Thoracic aorta (tissue), 2 donors: Measurements from ENCODE around the gene C1orf174. TPM values are rescaled to one million over a fixed set of nuclear protein-coding genes. Genes with fewer than 3 reads are reported as not detected.

Source experiments
- ATAC-seq: fragments of 150-250 bp; one replicate; pipeline ENCODE4 v1.8.0; 2017; ENCODE audit warnings: low read depth; ENCODE audit not compliant: insufficient number of reproducible peaks, low FRiP score
- DNase-seq: peaks from one replicate; pipeline ENCODE4 v3.0.0-alpha.2; 2020; ENCODE audit warnings: low spot score
- H3K27ac ChIP-seq, 2 donors: fragments of 200-600 bp; sonication (generic); 1 replicate in 1 of 2; 2 replicates in 1 of 2; pipeline ENCODE4 v1.5.1; 2016; ENCODE audit warnings: mild to moderate bottlenecking in 2 of 2, moderate library complexity in 2 of 2
- H3K27me3 ChIP-seq: fragments of 200-600 bp; sonication (generic); replicated peaks from 2 replicates; pipeline ENCODE4 v1.6.0; 2016; ENCODE audit warnings: mild to moderate bottlenecking; ENCODE audit not compliant: insufficient read depth
- H3K36me3 ChIP-seq: fragments of 200-600 bp; sonication (generic); one replicate; pipeline ENCODE4 v1.5.1; 2016
- H3K4me1 ChIP-seq, 2 donors: fragments of 200-600 bp; sonication (generic); 1 replicate in 1 of 2; 2 replicates in 1 of 2; pipeline versions ENCODE4 v1.5.1 to v1.6.0; 2016; ENCODE audit warnings: low read depth in 2 of 2, mild to moderate bottlenecking in 1 of 2; ENCODE audit not compliant: control insufficient read depth in 1 of 2
- H3K4me3 ChIP-seq: fragments of 200-600 bp; sonication (generic); 2 replicates; pipeline ENCODE4 v1.5.1; 2016; ENCODE audit warnings: mild to moderate bottlenecking
- H3K9me3 ChIP-seq: fragments of 200-600 bp; sonication (generic); 2 replicates; pipeline ENCODE4 v1.5.1; 2016
- CTCF ChIP-seq: fragments of 200-600 bp; sonication (generic); IDR thresholded peaks from one replicate; pipeline ENCODE4 v1.5.1; 2019; ENCODE audit warnings: antibody characterized with exemption
- total RNA-seq, 2 donors: library from RNA; depleted of rRNA; stranded (reverse); fragments of >200 nt; gene quantifications; one replicate each; pipeline versions ENCODE4 v1.1.0 to v1.2.3, GENCODE V29; 2016

The C1orf174 gene
- total RNA-seq, 2 donors from 2014 or later = 15.3 to 19.0 TPM

GRCh38 chr1:3924825-3925220, 24.8 kb upstream of the C1orf174 start:
- Histone ChIP-seq H3K27me3 (no peaks in the 10 kb centered on the region), H3K4me3 (no peak overlapping the region), H3K36me3 (no peaks in the 10 kb centered on the region), H3K9me3 (no peaks in the 10 kb centered on the region), H3K27ac (no peak overlapping the region), H3K4me1 (no peaks in the 10 kb centered on the region)
- ATAC-seq (no peak), DNase-seq (no peak)
- TF ChIP-seq CTCF = no peak

- Histone ChIP-seq H3K4me3 (no peak overlapping the region), H3K27ac (no peak overlapping the region), H3K36me3 (no peaks in the 10 kb centered on the region), H3K4me1 (no peaks in the 10 kb centered on the region), H3K9me3 (no peaks in the 10 kb centered on the region), H3K27me3 (no peaks in the 10 kb centered on the region)
- no peak for TF ChIP-seq CTCF
- no peak for ATAC-seq
- DNase-seq = no peak
These were observed 24.2 kb upstream of the C1orf174 start for GRCh38 chr1:3924186-3924824.

- Histone ChIP-seq H3K27me3 (no peaks in the 10 kb centered on the region), H3K4me3 (no peak overlapping the region), H3K27ac (no peak overlapping the region), H3K9me3 (no peaks in the 10 kb centered on the region), H3K36me3 (no peaks in the 10 kb centered on the region), H3K4me1 (no peaks in the 10 kb centered on the region)
- DNase-seq (no peak), ATAC-seq (no peak)
- no peak for TF ChIP-seq CTCF
These were observed 23.5 kb upstream of the C1orf174 start for GRCh38 chr1:3923378-3924185.

- no peak for TF ChIP-seq CTCF
- no peaks in the 10 kb centered on the region for H3K36me3 ChIP-seq
- no peaks in the 10 kb centered on the region for H3K9me3 ChIP-seq
- ATAC-seq (no peak), DNase-seq (no peak)
- no peak overlapping the region for H3K27ac ChIP-seq
- H3K4me1 ChIP-seq = no peaks in the 10 kb centered on the region
- no peak overlapping the region for H3K4me3 ChIP-seq
- H3K27me3 ChIP-seq = no peaks in the 10 kb centered on the region
These were observed 22.8 kb upstream of the C1orf174 start for GRCh38 chr1:3922851-3923250.

- no peaks in the 10 kb centered on the region for H3K4me1 ChIP-seq
- no peaks in the 10 kb centered on the region for H3K27me3 ChIP-seq
- no peak overlapping the region for H3K27ac ChIP-seq
- TF ChIP-seq CTCF = no peak
- H3K4me3 ChIP-seq = no peak overlapping the region
- H3K9me3 ChIP-seq = no peaks in the 10 kb centered on the region
- ATAC-seq (no peak), DNase-seq (no peak)
- H3K36me3 ChIP-seq = no peaks in the 10 kb centered on the region
These were observed 22.2 kb upstream of the C1orf174 start for GRCh38 chr1:3922201-3922725.
